Right cardiac atrium (tissue), 5 donors: ENCODE results near the gene CALHM1. TPM values are rescaled to one million over a fixed set of nuclear protein-coding genes. Genes with fewer than 3 reads are reported as not detected.

Experiments used
- ATAC-seq, 2 donors: fragments of 200-7000 bp; cut with Tn5 transposase; one replicate each; pipeline versions ENCODE4 v1.8.0 to v1.9.1; 2020; ENCODE audit warnings: moderate library complexity in 2 of 2, mild to moderate bottlenecking in 1 of 2
- DNase-seq, 3 donors: peaks; one replicate each; pipeline ENCODE4 v3.0.0-alpha.2; 2020
- H3K27ac ChIP-seq: one replicate; pipeline ENCODE4 v1.5.1; 2013; ENCODE audit warnings: mild to moderate bottlenecking, low read length, control low read depth, moderate library complexity
- H3K27me3 ChIP-seq: one replicate; pipeline ENCODE4 v1.6.1; 2013; ENCODE audit not compliant: control insufficient read depth, insufficient read depth
- H3K4me1 ChIP-seq: one replicate; pipeline ENCODE4 v1.6.1; 2013; ENCODE audit warnings: low read length; ENCODE audit not compliant: control insufficient read depth, insufficient read depth
- H3K4me3 ChIP-seq: one replicate; pipeline ENCODE4 v1.5.1; 2013; ENCODE audit warnings: low read length, control low read depth
- H3K9me3 ChIP-seq: one replicate; pipeline ENCODE4 v1.6.1; 2013; ENCODE audit warnings: low read length; ENCODE audit not compliant: control insufficient read depth
- WGBS: extraction: QIAGEN DNeasy Blood & Tissue Kit; methylation state at CpG from one replicate; pipeline ENCODE4 v1.1.7; 2013; 5-methylcytosine and 5-hydroxymethylcytosine counted together
- intact Hi-C, 4 donors: fragments of 100-400 bp; cut with DNase I; formaldehyde crosslinking; loops; one replicate each; pipeline versions ENCODE4 v1.11.0 to v1.14.0; 2022 to 2023
- polyA plus RNA-seq: library from polyadenylated mRNA; stranded (reverse); fragments of 200-250 nt; gene quantifications from one replicate; pipeline ENCODE4 v1.2.3, GENCODE V29; 2013
- total RNA-seq, 4 donors: library from RNA; stranded (reverse); fragmentation: NEBNext Ultra II Directional; extraction: Animal tissue kit (Norgen Biotek cat#: 25700); gene quantifications; one replicate each; pipeline ENCODE4 v1.2.1, GENCODE V29; 2021
- donor health status: healthy with polysubstance abuse.
- donor health status: DM: no; HTN: yes; CAD: no.
- donor health status: DM: no; HTN: no; CAD: no.
- donor health status: DM: no; HTN: yes; CAD: no; lungs with severe emphysema.
- donor health status: DM: yes; HTN: yes; CAD: no.

Gene CALHM1
- total and polyA plus RNA-seq, 5 donors: not detected

DNA sequence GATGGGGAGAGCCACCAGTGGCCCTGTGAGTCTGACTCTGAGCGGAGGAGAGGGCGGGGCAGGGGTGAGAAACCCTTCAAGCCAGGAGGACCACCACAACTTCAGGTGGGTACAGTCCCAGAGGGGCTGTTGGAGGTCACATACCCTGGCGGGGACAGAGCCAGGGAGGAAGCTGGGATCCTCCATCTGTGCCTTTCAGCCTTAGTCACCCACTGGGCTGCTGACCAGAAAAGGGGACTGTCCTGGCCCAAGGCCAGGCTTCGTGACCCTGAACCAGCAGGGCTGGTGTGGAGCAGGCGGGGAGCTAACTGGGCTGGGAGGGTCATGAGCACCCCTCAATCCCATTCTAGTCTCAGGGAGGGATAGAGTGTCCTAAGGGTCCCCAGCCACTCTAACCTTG is 21.8 kb upstream of the CALHM1 start:
- DNase-seq: peak in 2 of 3 donors; percentile 48 to 60
- Histone ChIP-seq H3K4me1 (no peaks in the 10 kb centered on the region), H3K4me3 (no peak overlapping the region), H3K27me3 (no peaks in the 10 kb centered on the region), H3K27ac (no peak overlapping the region), H3K9me3 (no peaks in the 10 kb centered on the region)
- intact Hi-C loops: loop anchor here in 1 of 4 donors (5.0 kb wide), 1 partner anchor 63 kb away; no protein-coding TSS in a partner anchor
- 68% methylated on average over 5 of the region's 5 CpGs for WGBS
- peak; percentile 25 to 30 for ATAC-seq

DNA sequence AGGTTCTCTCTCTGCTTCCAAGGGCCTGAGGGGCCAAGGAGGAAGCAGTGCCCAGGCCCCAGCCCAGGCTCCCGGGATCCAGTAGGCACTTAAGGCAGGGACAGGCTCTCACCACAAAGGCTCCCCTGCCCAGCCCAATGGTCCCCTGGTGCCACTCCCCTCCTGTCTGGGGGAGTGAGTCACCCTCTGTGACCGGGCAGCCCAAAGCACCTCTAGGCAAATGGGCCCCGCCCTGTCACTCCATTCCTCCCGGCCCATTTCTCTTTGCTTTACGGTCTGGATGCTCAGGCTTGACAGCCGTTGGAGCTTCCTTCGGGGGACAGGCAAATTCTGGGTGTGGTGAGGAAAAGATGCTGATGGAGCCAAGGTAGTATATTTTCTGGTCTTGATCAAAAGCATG is 20.4 kb upstream of the CALHM1 start, which contains the start of gene CALHM3:
Gene CALHM3, minus strand, starts transcription at position 106 of the 400 bp plus-strand sequence. CDS start 208 bp downstream, outside the sequence.
- 75% methylated on average over 7 of the region's 7 CpGs for WGBS
- Histone ChIP-seq H3K9me3 (no peaks in the 10 kb centered on the region), H3K4me3 (no peak within 1 kb of the TSS), H3K4me1 (no peaks in the 10 kb centered on the region), H3K27ac (no peak within 1 kb of the TSS), H3K27me3 (no peaks in the 10 kb centered on the region)
- no peak for DNase-seq
- peak in 1 of 2 donors; percentile 54 for ATAC-seq
- intact Hi-C loops: no loop called here

DNA sequence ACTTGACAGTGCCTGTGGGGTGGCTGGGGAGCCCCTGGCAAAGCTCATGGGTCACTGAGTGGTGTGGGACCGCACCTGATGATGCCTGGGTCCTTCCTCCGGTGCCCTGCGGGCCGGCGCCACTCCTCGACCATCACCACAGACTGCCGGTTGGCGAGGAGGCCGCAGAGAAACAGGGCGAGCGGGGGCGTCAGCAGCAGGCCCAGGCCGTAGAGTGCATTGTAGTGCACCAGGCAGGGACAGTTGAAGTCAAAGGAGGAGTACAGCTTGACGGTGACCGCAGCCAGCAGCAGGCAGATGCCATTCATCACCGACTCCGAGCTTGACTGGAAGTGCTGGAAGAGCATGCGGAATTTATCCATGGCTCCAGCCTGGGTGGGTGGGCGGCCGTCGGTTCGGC is 20.0 kb upstream of the CALHM1 start:
- DNase-seq (no peak), ATAC-seq (no peak)
- Histone ChIP-seq H3K27ac (no peak overlapping the region), H3K27me3 (no peaks in the 10 kb centered on the region), H3K9me3 (no peaks in the 10 kb centered on the region), H3K4me1 (no peaks in the 10 kb centered on the region), H3K4me3 (no peak overlapping the region)
- 84% methylated on average over 22 of the region's 22 CpGs for WGBS
- intact Hi-C loops: no loop called here

DNA sequence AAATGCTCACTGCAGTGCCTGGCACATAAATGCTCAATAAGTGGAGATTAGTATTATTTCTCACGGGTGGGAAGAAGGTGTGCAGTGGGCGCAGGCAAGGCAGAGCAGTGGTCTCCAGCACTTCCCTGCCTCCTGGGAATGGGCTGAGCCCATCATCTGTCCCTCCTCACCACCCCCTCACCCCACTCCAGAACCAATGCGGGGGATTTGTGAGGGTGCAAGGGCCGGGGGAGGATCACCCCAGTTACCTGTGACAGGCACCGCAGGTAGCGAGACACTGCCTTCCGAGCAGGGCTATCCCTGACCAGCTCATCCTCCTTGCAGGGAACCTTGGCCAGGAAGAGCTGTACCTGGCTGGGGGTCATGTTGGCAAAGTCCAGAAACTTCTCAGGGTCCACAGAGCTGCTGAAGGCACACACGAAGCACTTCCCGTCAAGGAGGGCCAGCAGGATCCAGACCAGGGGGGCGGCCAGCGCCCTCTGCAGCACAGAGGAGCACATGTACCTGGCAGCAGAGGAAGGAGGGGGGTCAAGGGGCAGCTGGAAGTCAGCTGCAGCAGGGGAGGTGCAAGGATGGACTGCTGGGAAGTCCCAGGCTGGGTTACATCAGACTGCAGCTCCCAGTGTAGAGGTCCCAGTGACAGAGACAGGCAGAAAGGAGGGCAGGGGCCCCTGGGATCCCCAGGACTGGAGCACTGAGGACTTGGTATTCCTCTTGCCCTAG is 17.5 kb upstream of the CALHM1 start:
- H3K27ac ChIP-seq: no peak overlapping the region
- no peaks in the 10 kb centered on the region for H3K9me3 ChIP-seq
- H3K4me1 ChIP-seq: no peaks in the 10 kb centered on the region
- H3K4me3 ChIP-seq: no peak overlapping the region
- H3K27me3 ChIP-seq: no peaks in the 10 kb centered on the region
- 67% methylated on average over 11 of the region's 11 CpGs for WGBS
- DNase-seq (no peak), ATAC-seq (no peak)
- intact Hi-C loops: no loop called here

DNA sequence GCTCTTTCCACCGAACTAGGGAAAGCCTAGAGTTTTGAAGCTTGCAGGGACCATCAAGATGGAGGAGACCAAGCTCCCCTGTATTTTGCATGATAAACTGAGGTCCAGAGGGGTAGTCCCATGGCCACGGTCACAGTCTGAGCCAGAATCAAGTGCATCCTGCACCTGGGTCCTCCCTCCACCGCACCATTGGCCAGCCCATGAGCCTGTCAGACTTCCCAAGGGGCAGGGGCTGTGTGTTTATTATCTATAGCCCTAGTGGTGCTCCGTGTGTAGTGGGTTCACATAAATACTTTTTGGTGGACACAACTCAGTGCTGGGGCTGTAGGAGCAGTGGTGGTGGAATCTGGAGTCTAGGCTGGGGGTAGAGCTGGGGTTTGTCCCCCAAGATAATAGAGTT is 16.7 kb upstream of the CALHM1 start:
- Histone ChIP-seq H3K4me1 (no peaks in the 10 kb centered on the region), H3K27me3 (no peaks in the 10 kb centered on the region), H3K4me3 (no peak overlapping the region), H3K27ac (no peak overlapping the region), H3K9me3 (no peaks in the 10 kb centered on the region)
- ATAC-seq (no peak), DNase-seq (no peak)
- WGBS: 79% methylated on average over 4 of the region's 4 CpGs
- intact Hi-C loops: no loop called here

DNA sequence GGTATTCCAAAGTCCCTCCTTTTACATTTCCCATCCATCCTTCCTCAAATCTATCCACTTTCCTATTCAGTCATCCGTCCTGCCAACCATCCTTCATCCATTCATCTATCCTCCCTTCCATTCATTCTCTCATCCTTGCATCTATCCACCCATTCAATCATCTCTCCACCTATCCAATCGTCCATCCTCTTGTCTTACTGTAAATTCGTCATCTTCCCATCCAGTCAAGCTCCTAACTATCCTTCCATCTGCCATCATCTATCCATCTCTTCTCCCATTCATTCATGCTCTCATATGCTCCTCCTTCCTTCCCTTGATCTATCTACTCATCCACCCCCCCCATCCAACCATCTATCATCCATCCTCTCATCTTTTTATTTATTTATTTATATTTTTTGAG is 15.4 kb upstream of the CALHM1 start:
- H3K27me3 ChIP-seq: no peaks in the 10 kb centered on the region
- intact Hi-C loops: no loop called here
- 88% methylated on average over 3 of the region's 3 CpGs for WGBS
- H3K4me3 ChIP-seq: no peak overlapping the region
- no peak overlapping the region for H3K27ac ChIP-seq
- H3K4me1 ChIP-seq: no peaks in the 10 kb centered on the region
- no peak for DNase-seq
- H3K9me3 ChIP-seq: no peaks in the 10 kb centered on the region
- no peak for ATAC-seq

DNA sequence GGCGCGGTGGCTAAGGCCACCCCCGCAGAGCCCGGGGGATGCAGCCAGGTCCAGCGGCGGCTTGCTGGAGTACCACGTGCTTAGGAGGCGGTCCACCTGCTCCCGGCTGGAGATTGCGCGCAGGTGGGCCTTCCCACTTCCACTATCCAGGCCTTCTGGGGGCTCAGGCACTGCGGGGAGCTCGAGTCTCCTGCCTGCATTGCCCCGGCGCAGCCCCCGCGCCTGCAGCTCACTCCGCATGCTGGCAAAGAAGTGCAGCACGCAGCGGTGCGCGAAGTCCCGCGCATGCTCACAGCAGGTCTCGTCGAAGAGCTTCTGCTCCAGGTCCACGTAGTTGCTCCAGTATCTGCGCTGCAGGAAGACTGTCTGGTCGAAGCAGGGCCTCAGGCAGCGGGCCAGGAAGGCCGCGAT is 14.6 kb upstream of the CALHM1 start:
- peak in 2 of 3 donors; percentile 64 to 69 for DNase-seq
- ATAC-seq: no peak
- no peak overlapping the region for H3K27ac ChIP-seq
- no peak overlapping the region for H3K4me3 ChIP-seq
- H3K9me3 ChIP-seq: no peaks in the 10 kb centered on the region
- no peaks in the 10 kb centered on the region for H3K27me3 ChIP-seq
- intact Hi-C loops: no loop called here
- H3K4me1 ChIP-seq: no peaks in the 10 kb centered on the region
- 61% methylated on average over 32 of the region's 32 CpGs for WGBS

DNA sequence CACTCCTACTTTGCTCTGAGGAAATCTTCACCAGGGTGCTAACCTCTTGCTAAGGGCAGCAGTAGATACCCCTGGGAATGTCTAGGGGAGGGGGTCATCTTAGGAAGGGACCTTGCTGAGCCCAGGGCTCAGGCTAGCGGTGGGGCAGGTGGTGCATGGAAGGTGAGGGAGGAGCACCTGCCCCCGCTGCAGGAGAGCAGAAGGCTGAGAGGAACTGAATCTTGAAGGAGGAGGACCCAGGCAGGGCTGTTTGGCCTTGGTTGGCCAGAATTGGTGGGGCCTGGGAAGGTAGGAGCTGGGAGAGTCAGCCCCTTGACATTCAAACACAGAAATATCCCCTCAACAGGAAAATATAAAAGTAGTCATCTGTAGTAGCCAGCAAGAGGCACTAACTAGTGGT is 13.3 kb upstream of the CALHM1 start:
- Histone ChIP-seq H3K27me3 (no peaks in the 10 kb centered on the region), H3K4me1 (no peaks in the 10 kb centered on the region), H3K9me3 (no peaks in the 10 kb centered on the region), H3K4me3 (no peak overlapping the region), H3K27ac (no peak overlapping the region)
- ATAC-seq (no peak), DNase-seq (peak in 1 of 3 donors; percentile 4)
- 97% methylated on average over 2 of the region's 2 CpGs for WGBS
- intact Hi-C loops: no loop called here

DNA sequence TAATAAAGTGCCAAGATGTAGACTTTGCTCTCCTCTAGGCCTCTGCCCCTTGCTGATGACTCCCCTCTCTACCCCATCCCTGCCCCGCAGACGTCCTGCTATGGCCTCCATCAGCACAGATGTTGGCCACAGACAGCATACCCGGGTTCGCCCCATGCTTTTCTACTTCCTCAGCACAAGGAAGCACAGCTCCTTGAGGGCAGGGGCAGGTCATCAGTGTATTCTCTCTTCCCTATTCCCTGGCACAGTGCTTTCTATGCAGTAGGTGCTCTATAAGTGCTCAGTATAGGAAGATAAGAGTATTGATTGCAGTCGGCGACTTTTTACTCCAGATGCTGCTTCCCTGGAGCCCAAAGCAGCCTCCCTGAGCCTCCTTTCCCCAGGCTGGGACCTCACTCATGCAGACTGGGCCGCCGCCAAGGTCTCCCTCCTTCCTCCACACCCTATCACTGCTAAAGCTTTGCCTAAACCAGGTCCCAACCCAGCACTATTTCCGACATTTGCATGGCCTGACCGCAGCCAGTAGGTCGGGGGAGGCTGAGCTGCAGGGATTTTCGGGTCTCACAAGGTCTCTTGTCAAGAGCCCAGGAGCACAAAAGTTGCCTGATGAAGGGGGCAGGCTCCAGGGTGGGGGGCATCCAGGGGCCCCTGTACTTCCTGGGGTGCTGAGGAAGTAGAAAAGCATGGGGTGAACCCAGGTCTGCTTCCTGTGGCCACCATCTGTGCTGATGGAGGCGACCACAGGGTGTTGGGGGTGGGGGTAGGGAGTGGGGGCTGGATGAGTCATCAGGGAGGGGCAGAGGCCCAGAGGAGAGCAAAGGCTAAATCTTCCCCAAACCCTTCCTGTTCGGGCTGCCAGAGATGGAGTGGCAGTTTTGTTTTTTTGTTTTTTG is 12.3 kb upstream of the CALHM1 start:
- no peak overlapping the region for H3K27ac ChIP-seq
- DNase-seq (peak; percentile 75 to 88 (median 83)), ATAC-seq (peak; percentile 76 to 89)
- H3K9me3 ChIP-seq: no peaks in the 10 kb centered on the region
- WGBS: 53% methylated on average over 14 of the region's 14 CpGs
- H3K4me1 ChIP-seq: no peaks in the 10 kb centered on the region
- no peak overlapping the region for H3K4me3 ChIP-seq
- H3K27me3 ChIP-seq: no peaks in the 10 kb centered on the region
- intact Hi-C loops: no loop called here

DNA sequence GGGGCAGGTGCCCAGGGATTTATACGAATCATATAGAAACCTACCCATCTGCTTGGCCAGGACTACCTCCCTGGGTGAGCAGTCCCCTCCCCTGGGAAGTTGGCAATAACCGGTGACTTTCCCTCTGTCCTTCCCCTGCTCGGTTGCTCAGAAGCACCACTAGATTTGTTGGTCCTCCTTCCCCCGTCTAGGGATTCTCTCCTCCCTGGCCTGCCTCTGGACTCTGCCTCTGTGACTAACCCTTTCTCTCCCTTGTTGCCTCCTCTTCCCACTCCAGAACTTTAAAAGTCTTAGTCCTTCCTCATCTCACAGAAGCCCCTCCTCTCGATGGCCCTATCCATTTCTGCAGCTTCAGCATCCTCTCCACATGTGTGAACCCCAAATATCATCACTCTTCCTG is 10.5 kb upstream of the CALHM1 start:
- WGBS: 58% methylated on average over 5 of the region's 5 CpGs
- no peaks in the 10 kb centered on the region for H3K9me3 ChIP-seq
- no peaks in the 10 kb centered on the region for H3K27me3 ChIP-seq
- H3K4me1 ChIP-seq: no peaks in the 10 kb centered on the region
- ATAC-seq (no peak), DNase-seq (no peak)
- no peak overlapping the region for H3K27ac ChIP-seq
- intact Hi-C loops: no loop called here
- H3K4me3 ChIP-seq: no peak overlapping the region

DNA sequence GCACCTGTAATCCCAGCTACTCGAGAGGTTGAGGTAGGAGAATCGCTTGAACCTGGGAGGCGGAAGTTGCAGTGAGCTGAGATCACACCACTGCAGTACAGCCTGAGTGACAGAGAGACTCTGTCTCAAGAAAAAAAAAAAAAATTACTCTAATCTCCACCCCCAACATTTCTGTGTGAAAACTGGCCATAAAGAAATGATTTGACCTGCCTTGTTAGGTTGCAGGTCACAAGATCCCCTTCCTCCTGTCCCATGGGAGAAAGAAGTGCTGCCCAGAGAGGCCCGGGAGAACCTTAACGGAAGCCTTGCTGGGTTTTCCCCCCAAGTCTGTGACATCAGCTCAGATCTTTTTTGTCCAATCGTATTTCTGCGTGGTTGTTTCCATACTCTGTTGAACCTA is 8.7 kb upstream of the CALHM1 start:
- Histone ChIP-seq H3K27me3 (no peaks in the 10 kb centered on the region), H3K4me1 (no peaks in the 10 kb centered on the region), H3K9me3 (no peaks in the 10 kb centered on the region), H3K4me3 (no peak overlapping the region), H3K27ac (no peak overlapping the region)
- no peak for ATAC-seq
- 82% methylated on average over 7 of the region's 7 CpGs for WGBS
- intact Hi-C loops: no loop called here
- DNase-seq: no peak
